ENCODE measurements around the gene STARD13.

Gene STARD13

GRCh38 chr13:33073338-33073737, 212.2 kb downstream of the STARD13 start:
- DNase-seq: no peak

DNA sequence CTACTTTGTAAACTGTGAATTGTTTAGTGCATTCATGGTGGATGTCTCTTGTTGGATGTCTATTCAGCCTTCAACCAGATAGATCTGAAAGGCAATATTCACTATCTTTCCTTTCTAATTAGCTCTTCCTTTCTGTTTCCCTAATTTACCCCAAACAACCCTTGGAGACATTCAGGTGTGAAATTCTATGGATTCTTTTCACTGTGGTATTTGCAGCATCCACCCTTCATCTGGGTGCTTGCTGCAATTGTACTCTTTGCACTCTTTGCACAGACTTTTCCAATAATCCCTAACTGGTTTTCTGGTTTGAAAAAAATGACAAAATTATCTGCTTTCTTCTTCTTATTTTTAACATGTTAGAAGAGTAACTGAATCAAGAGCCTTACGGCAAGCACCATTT, 212.8 kb downstream of the STARD13 start:
- DNase-seq: no peak

GRCh38 chr13:33072282-33072681, 213.3 kb downstream of the STARD13 start:
- DNase-seq: no peak

GRCh38 chr13:33070713-33071112, 214.8 kb downstream of the STARD13 start:
- DNase-seq: no peak

- no peak for DNase-seq
Measured at GRCh38 chr13:33069365-33069764, 216.2 kb downstream of the STARD13 start.

DNA sequence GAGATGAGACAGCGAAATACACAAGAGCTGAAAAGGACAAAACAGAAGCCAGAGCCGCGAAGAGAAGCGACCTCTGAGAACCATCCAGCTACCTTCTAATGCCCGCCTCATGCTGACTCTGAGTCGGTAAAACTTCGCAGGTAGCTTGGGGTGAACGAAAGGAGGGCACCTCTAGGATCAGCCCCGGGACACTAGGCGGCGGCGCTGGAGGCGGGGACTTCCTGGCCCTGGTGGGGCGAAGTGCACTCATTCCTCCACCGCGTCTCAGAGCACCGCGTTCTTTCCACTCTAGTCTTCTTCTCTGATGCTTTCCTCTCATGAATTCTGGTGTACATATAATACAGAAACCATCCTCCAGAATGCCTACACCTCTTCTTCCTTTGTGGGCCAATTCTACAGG, 219.2 kb downstream of the STARD13 start:
- no peak for DNase-seq

GRCh38 chr13:33060815-33061214, 224.7 kb downstream of the STARD13 start:
- no peak for DNase-seq

DNA sequence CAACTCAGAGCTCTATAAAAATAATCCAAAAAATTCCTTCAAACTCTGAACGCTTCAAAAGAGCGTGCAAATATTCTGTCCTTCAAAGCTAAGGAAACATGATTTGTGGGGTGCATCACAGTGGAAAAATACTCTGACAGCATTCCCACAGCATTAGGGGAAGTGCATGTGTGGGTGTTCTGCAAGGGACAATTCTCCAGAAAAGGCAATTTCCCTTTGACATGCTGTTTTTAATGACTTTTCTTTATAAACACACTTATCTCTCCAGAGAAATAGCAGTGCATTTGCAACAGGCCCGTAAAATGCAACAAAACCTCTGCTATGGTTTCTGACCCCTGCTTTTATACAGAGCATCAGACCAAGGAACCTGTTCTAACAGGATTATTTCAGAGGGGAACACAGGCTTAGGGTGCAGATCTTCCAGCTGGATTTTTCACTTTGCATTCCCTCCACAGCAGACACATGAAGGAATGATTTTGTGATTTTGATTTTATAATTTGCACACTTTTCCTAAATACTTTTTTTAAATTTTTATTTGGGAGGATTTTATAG, 226.7 kb downstream of the STARD13 start:
- DNase-seq: no peak

- no peak for DNase-seq
Measured at GRCh38 chr13:33057019-33057780, 228.4 kb downstream of the STARD13 start.

- DNase-seq: no peak
Measured at GRCh38 chr13:33053397-33054066, 232.0 kb downstream of the STARD13 start.
